ENCODE measurements around the gene ARL13B. TPM values are rescaled to one million over a fixed set of nuclear protein-coding genes. Genes with fewer than 3 reads are reported as not detected.

ARL13B gene
- total RNA-seq, 1 experiment from 2014 or later = 9.3 TPM

DNA sequence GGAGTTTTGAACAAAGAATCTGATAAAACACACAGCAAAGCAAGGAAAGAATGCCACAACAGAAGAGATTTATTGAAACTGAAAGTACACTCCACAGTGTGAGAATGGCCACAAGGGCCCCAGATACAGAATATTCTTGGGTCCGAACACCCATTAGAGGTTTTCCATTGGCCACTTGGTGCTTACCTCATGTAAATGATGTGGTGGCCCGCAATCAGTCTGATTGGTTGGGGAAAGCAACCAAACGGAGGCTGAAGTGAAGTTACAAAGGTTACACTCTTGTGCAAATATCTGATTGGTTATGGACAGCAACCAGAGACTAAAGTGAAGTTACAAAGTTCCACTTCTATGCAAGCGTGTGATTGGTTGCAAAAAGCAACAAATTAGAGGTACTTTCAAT lies 103.3 kb downstream of the ARL13B start (continued):
- TF ChIP-seq, protein P1, sequence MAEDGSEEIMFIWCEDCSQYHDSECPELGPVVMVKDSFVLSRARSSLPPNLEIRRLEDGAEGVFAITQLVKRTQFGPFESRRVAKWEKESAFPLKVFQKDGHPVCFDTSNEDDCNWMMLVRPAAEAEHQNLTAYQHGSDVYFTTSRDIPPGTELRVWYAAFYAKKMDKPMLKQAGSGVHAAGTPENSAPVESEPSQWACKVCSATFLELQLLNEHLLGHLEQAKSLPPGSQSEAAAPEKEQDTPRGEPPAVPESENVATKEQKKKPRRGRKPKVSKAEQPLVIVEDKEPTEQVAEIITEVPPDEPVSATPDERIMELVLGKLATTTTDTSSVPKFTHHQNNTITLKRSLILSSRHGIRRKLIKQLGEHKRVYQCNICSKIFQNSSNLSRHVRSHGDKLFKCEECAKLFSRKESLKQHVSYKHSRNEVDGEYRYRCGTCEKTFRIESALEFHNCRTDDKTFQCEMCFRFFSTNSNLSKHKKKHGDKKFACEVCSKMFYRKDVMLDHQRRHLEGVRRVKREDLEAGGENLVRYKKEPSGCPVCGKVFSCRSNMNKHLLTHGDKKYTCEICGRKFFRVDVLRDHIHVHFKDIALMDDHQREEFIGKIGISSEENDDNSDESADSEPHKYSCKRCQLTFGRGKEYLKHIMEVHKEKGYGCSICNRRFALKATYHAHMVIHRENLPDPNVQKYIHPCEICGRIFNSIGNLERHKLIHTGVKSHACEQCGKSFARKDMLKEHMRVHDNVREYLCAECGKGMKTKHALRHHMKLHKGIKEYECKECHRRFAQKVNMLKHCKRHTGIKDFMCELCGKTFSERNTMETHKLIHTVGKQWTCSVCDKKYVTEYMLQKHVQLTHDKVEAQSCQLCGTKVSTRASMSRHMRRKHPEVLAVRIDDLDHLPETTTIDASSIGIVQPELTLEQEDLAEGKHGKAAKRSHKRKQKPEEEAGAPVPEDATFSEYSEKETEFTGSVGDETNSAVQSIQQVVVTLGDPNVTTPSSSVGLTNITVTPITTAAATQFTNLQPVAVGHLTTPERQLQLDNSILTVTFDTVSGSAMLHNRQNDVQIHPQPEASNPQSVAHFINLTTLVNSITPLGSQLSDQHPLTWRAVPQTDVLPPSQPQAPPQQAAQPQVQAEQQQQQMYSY (CRISPR knock-in tag; IDR thresholded peaks at IDR 0.05) = no peak

DNA sequence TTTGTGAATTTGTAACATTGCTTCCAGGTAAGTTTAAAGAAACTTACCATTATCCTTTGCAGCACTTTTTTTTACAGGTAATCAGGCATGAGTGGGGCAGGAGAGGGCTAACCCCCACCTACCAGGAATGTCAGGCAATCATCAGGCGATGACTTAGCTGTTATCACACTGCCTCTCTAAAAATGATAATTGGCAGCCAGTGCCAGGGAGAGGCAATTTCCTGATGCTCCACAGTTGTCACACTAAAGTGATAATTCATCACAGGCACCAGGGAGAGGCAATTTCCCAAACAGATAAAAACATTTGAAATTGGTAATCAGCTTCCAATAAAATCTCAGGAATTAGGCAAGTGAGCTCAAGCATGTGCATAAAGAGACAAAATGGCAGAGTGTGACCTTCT lies 109.2 kb downstream of the ARL13B start:
- Mint-ChIP-seq H3K9me3 (no peaks in the 10 kb centered on the region), H3K27ac (no peak overlapping the region), H3K4me3 (no peak overlapping the region), H3K27me3 (ENCODE audit: low read depth) (no peaks in the 10 kb centered on the region), H3K4me1 (no peaks in the 10 kb centered on the region), H3K36me3 (peaks cover 5% of the 10 kb centered on the region; the same call in 1 of the 2 replicates)
- ATAC-seq (no peak), DNase-seq (ENCODE audit: low spot score) (no peak)
- ChIA-PET CTCF (interaction anchor here (1.0 to 1.8 kb wide), 2 partner anchors 13 to 20 kb away, joined by 4 to 7 read pairs; no protein-coding TSS in a partner anchor), POLR2A (no interaction called here)
- TF ChIP-seq SP1 (CRISPR knock-in tag; conservative IDR thresholded peaks at IDR 0.05) (no peak), JAZF1 (CRISPR knock-in tag; IDR thresholded peaks at IDR 0.05) (no peak), ZNF232 (CRISPR knock-in tag; IDR thresholded peaks at IDR 0.05) (no peak), NR3C1 (CRISPR knock-in tag; conservative IDR thresholded peaks at IDR 0.05; ENCODE audit: low read depth) (no peak), FOXJ3 (CRISPR knock-in tag; IDR thresholded peaks at IDR 0.05; ENCODE audit: borderline replicate concordance) (no peak), NFATC4 (CRISPR knock-in tag; IDR thresholded peaks at IDR 0.05) (no peak), CBFB (CRISPR knock-in tag; IDR thresholded peaks at IDR 0.05; ENCODE audit: low read depth) (no peak)
- TF ChIP-seq, protein P2, sequence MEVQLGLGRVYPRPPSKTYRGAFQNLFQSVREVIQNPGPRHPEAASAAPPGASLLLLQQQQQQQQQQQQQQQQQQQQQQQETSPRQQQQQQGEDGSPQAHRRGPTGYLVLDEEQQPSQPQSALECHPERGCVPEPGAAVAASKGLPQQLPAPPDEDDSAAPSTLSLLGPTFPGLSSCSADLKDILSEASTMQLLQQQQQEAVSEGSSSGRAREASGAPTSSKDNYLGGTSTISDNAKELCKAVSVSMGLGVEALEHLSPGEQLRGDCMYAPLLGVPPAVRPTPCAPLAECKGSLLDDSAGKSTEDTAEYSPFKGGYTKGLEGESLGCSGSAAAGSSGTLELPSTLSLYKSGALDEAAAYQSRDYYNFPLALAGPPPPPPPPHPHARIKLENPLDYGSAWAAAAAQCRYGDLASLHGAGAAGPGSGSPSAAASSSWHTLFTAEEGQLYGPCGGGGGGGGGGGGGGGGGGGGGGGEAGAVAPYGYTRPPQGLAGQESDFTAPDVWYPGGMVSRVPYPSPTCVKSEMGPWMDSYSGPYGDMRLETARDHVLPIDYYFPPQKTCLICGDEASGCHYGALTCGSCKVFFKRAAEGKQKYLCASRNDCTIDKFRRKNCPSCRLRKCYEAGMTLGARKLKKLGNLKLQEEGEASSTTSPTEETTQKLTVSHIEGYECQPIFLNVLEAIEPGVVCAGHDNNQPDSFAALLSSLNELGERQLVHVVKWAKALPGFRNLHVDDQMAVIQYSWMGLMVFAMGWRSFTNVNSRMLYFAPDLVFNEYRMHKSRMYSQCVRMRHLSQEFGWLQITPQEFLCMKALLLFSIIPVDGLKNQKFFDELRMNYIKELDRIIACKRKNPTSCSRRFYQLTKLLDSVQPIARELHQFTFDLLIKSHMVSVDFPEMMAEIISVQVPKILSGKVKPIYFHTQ (CRISPR knock-in tag; IDR thresholded peaks at IDR 0.05) = no peak
- TF ChIP-seq, protein P3, sequence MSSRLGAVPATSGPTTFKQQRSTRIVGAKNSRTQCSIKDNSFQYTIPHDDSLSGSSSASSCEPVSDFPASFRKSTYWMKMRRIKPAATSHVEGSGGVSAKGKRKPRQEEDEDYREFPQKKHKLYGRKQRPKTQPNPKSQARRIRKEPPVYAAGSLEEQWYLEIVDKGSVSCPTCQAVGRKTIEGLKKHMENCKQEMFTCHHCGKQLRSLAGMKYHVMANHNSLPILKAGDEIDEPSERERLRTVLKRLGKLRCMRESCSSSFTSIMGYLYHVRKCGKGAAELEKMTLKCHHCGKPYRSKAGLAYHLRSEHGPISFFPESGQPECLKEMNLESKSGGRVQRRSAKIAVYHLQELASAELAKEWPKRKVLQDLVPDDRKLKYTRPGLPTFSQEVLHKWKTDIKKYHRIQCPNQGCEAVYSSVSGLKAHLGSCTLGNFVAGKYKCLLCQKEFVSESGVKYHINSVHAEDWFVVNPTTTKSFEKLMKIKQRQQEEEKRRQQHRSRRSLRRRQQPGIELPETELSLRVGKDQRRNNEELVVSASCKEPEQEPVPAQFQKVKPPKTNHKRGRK (CRISPR knock-in tag; IDR thresholded peaks at IDR 0.05; ENCODE audit: borderline replicate concordance) = no peak
- TF ChIP-seq, protein P4, sequence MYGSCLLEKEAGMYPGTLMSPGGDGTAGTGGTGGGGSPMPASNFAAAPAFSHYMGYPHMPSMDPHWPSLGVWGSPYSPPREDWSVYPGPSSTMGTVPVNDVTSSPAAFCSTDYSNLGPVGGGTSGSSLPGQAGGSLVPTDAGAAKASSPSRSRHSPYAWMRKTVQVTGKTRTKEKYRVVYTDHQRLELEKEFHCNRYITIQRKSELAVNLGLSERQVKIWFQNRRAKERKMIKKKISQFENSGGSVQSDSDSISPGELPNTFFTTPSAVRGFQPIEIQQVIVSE (CRISPR knock-in tag; IDR thresholded peaks at IDR 0.05; ENCODE audit: borderline replicate concordance) = no peak
- TF ChIP-seq, protein P5, sequence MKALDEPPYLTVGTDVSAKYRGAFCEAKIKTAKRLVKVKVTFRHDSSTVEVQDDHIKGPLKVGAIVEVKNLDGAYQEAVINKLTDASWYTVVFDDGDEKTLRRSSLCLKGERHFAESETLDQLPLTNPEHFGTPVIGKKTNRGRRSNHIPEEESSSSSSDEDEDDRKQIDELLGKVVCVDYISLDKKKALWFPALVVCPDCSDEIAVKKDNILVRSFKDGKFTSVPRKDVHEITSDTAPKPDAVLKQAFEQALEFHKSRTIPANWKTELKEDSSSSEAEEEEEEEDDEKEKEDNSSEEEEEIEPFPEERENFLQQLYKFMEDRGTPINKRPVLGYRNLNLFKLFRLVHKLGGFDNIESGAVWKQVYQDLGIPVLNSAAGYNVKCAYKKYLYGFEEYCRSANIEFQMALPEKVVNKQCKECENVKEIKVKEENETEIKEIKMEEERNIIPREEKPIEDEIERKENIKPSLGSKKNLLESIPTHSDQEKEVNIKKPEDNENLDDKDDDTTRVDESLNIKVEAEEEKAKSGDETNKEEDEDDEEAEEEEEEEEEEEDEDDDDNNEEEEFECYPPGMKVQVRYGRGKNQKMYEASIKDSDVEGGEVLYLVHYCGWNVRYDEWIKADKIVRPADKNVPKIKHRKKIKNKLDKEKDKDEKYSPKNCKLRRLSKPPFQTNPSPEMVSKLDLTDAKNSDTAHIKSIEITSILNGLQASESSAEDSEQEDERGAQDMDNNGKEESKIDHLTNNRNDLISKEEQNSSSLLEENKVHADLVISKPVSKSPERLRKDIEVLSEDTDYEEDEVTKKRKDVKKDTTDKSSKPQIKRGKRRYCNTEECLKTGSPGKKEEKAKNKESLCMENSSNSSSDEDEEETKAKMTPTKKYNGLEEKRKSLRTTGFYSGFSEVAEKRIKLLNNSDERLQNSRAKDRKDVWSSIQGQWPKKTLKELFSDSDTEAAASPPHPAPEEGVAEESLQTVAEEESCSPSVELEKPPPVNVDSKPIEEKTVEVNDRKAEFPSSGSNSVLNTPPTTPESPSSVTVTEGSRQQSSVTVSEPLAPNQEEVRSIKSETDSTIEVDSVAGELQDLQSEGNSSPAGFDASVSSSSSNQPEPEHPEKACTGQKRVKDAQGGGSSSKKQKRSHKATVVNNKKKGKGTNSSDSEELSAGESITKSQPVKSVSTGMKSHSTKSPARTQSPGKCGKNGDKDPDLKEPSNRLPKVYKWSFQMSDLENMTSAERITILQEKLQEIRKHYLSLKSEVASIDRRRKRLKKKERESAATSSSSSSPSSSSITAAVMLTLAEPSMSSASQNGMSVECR (CRISPR knock-in tag; IDR thresholded peaks at IDR 0.05; ENCODE audit: borderline replicate concordance) = no peak

All from WTC11 (cell line).